B cell (primary cell): ENCODE data around the gene HES4. TPM values are rescaled to one million over a fixed set of nuclear protein-coding genes. Genes with fewer than 3 reads are reported as not detected.

ENCODE experiments used
- ATAC-seq: fragments of 200-7000 bp; cut with Tn5 transposase; one replicate; pipeline ENCODE4 v1.10.0; 2021; ENCODE audit warnings: low read depth, mild to moderate bottlenecking, moderate number of reproducible peaks, moderate library complexity
- CTCF ChIA-PET: fragments of 350-600 bp; sonication (Branson Sonifier 250); formaldehyde crosslinking; loops from one replicate; lab custom pipeline; 2021; ENCODE audit warnings: antibody characterized with exemption, inconsistent platforms; lab: Charles Lee
- POLR2A ChIA-PET: fragments of 350-600 bp; sonication (Branson Sonifier 250); formaldehyde crosslinking; loops from one replicate; lab custom pipeline; 2021; ENCODE audit warnings: antibody characterized with exemption; lab: Charles Lee
- DNase-seq: peaks from one replicate; pipeline ENCODE4 v3.0.0; 2013
- H2AFZ ChIP-seq: 2 replicates; pipeline ENCODE4 v1.6.1; 2012; ENCODE audit warnings: mild to moderate bottlenecking, low read depth, low read length; ENCODE audit not compliant: insufficient read depth, poor library complexity, severe bottlenecking
- H3K27ac ChIP-seq, 2 donors: 1 replicate in 1 of 2; 2 replicates in 1 of 2; pipeline ENCODE4 v1.5.1; 2012 to 2013; ENCODE audit warnings: low read length in 2 of 2, mild to moderate bottlenecking in 2 of 2, moderate library complexity in 1 of 2
- H3K27me3 ChIP-seq, 4 experiments: fragments of 200-600 bp in 1 of 4; sonication (generic) in 1 of 4; replicated peaks in 1 of 4; 1 replicate in 2 of 4; 2 replicates in 2 of 4; pipeline versions ENCODE4 v1.6.1 to v1.7.0; 2013 to 2016; ENCODE audit warnings: low read length in 3 of 4, mild to moderate bottlenecking in 2 of 4, mixed read lengths in 1 of 4, moderate library complexity in 1 of 4; ENCODE audit not compliant: insufficient read depth in 4 of 4, control insufficient read depth in 3 of 4; ENCODE audit errors: control extremely low read depth in 1 of 4
- H3K36me3 ChIP-seq, 2 experiments: replicated peaks in 1 of 2; 1 replicate in 1 of 2; 2 replicates in 1 of 2; pipeline versions ENCODE4 v1.6.1 to v1.7.1; 2013; ENCODE audit warnings: low read length in 1 of 2; ENCODE audit not compliant: insufficient read depth in 2 of 2, control insufficient read depth in 1 of 2; ENCODE audit errors: control extremely low read depth in 1 of 2, extremely low read depth in 1 of 2
- H3K4me1 ChIP-seq, 2 donors: fragments of 200-600 bp in 1 of 2; sonication (generic) in 1 of 2; 1 replicate in 1 of 2; 2 replicates in 1 of 2; pipeline versions ENCODE4 v1.5.1 to v1.6.1; 2013 to 2017; ENCODE audit warnings: low read length in 2 of 2; ENCODE audit not compliant: control insufficient read depth in 2 of 2, insufficient read depth in 2 of 2
- H3K4me2 ChIP-seq: replicated peaks from 2 replicates; pipeline ENCODE3; 2012; ENCODE audit warnings: mild to moderate bottlenecking, low read depth, low read length; ENCODE audit not compliant: poor library complexity, severe bottlenecking
- H3K4me3 ChIP-seq, 5 experiments: fragments of 200-600 bp in 1 of 5; sonication (generic) in 1 of 5; 1 replicate in 3 of 5; 2 replicates in 2 of 5; pipeline versions ENCODE4 v1.5.1 to v1.7.0; 2011 to 2016; ENCODE audit warnings: low read length in 4 of 5, mild to moderate bottlenecking in 4 of 5, low read depth in 2 of 5, control low read depth in 1 of 5, moderate library complexity in 1 of 5; ENCODE audit not compliant: insufficient read depth in 1 of 5; ENCODE audit errors: control extremely low read depth in 1 of 5, extremely low read depth in 1 of 5
- H3K79me2 ChIP-seq: fragments of 200-600 bp; sonication (generic); one replicate; pipeline ENCODE4 v1.6.0; 2016; ENCODE audit warnings: low read length; ENCODE audit not compliant: control insufficient read depth, insufficient read depth
- H3K9ac ChIP-seq: fragments of 200-600 bp; sonication (generic); 2 replicates; pipeline ENCODE4 v1.6.1; 2017; ENCODE audit warnings: mild to moderate bottlenecking, low read length, moderate library complexity
- H3K9me3 ChIP-seq, 3 donors: one replicate each; pipeline versions ENCODE4 v1.6.1 to v1.7.1; 2013; ENCODE audit warnings: low read length in 2 of 3; ENCODE audit not compliant: control insufficient read depth in 2 of 3, insufficient read depth in 1 of 3; ENCODE audit errors: control extremely low read depth in 1 of 3
- H4K20me1 ChIP-seq: 2 replicates; pipeline ENCODE4 v1.6.0; 2012; ENCODE audit warnings: mild to moderate bottlenecking, low read length; ENCODE audit not compliant: insufficient read depth, control insufficient read depth, poor library complexity, severe bottlenecking
- H3K27ac Mint-ChIP-seq: one replicate; pipeline ENCODE4 v1.8.0; 2021; ENCODE audit warnings: mixed read lengths
- H3K27me3 Mint-ChIP-seq: one replicate; pipeline ENCODE4 v1.8.0; 2021; ENCODE audit warnings: mixed read lengths
- H3K4me1 Mint-ChIP-seq: one replicate; pipeline ENCODE4 v1.8.0; 2021; ENCODE audit warnings: mixed read lengths
- H3K4me3 Mint-ChIP-seq: one replicate; pipeline ENCODE4 v1.8.0; 2021; ENCODE audit warnings: mixed read lengths
- H3K9me3 Mint-ChIP-seq: one replicate; pipeline ENCODE4 v1.8.0; 2022; ENCODE audit warnings: mixed read lengths; ENCODE audit not compliant: insufficient read depth
- CTCF ChIP-seq: fragments of 200-600 bp; IDR thresholded peaks from one replicate; pipeline ENCODE4 v1.8.0; 2022; ENCODE audit warnings: antibody characterized with exemption, mild to moderate bottlenecking
- EZH2 ChIP-seq: IDR thresholded peaks from 2 replicates; pipeline ENCODE4 v1.6.1; 2012; ENCODE audit warnings: borderline replicate concordance, low read depth, mild to moderate bottlenecking, moderate library complexity, low read length; ENCODE audit not compliant: insufficient read depth, poor library complexity, severe bottlenecking
- WGBS: methylation state at CpG from one replicate; pipeline ENCODE4 v1.1.5; 2013; ENCODE audit warnings: missing lambda C conversion rate; ENCODE audit not compliant: insufficient coverage; 5-methylcytosine and 5-hydroxymethylcytosine counted together
- intact Hi-C: fragments of 100-400 bp; cut with micrococcal nuclease; formaldehyde crosslinking; loops from one replicate; pipeline ENCODE4 v1.10.0; 2022
- polyA plus RNA-seq: library from polyadenylated mRNA; depleted of rRNA; stranded (reverse); fragments of >200 nt; gene quantifications from 2 replicates; pipeline ENCODE4 v1.2.3, GENCODE V29; 2012
- small RNA-seq: library from RNA; depleted of rRNA; stranded (forward); fragments of <200 nt; gene quantifications from one replicate; pipeline ENCODE3, GENCODE V24; 2012; ENCODE audit warnings: low replicate concordance, low read depth; ENCODE audit not compliant: insufficient read length
- total RNA-seq, 2 donors: library from RNA; stranded (reverse); fragments of 120-200 nt in 1 of 2; gene quantifications; 1 replicate in 1 of 2; 2 replicates in 1 of 2; pipeline versions ENCODE4 v1.2.3 to v1.2.4, GENCODE V29; 2013 to 2022

Gene HES4
- total and polyA plus RNA-seq, 2 donors (not counting 1 experiment from before 2014, with no cell fraction given), result 3.2 to 4.5 TPM

DNA sequence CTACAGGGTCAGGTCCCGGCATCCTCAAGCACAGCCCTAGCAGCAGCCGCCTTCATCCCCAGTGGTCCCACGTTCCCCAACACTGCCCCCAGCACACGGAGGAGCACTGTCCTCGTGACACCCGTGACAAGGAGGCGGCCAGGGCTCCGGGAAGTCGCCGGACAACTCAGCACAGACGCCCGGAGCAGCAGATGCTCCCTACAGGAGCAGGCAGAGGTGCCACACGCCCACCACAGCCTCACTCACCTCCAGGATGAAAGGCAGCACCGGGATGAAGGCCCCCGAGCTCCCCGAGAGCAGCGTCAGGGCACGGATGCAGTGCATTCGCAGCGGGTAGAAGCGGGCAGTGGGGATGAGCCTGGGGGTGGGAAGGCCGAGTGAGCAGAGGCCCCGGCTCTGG is 49.0 kb downstream of the HES4 start:
- 96% methylated on average over 17 of the region's 23 CpGs for WGBS
- Mint-ChIP-seq H3K27me3 (no peaks in the 10 kb centered on the region), H3K4me3 (no peak overlapping the region), H3K4me1 (peaks cover 2% of the 10 kb centered on the region), H3K27ac (no peak overlapping the region), H3K9me3 (no peaks in the 10 kb centered on the region)
- Histone ChIP-seq H3K9me3 (no peaks in the 10 kb centered on the region), H3K27ac (no peak overlapping the region), H2AFZ (no peak overlapping the region), H3K9ac (no peak overlapping the region), H4K20me1 (peaks cover 80% of the 10 kb centered on the region), H3K4me3 (no peak overlapping the region), H3K4me2 (no peak overlapping the region), H3K27me3 (no peaks in the 10 kb centered on the region), H3K4me1 (peaks cover 0 to 6% of the 10 kb centered on the region in 2 donors), H3K36me3 (peaks cover 0 to 95% of the 10 kb centered on the region in 2 experiments), H3K79me2 (peaks cover 3% of the 10 kb centered on the region)
- no peak for ATAC-seq
- TF ChIP-seq EZH2, result no peak
- no peak for TF ChIP-seq CTCF
- ChIA-PET CTCF (no interaction called here), POLR2A (no interaction called here)
- intact Hi-C loops, result no loop called here
- no peak for DNase-seq

DNA sequence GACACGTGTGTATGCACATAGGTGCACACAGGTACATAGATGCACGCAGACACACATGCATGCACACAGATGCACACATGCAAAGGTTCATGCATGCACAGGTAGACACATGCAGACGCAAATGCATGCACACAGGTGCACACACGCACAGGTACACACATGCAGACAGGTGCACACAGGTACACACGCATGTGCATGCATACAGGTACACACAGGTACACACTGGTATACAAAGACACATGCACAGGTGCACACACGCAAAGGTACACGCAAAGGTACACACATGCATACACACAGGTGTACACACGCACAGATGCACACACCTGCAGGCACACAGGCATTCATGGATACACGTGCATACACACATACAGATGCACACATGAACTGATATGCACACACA is 49.6 kb downstream of the HES4 start:
- no peaks in the 10 kb centered on the region for H3K9me3 Mint-ChIP-seq

More for the DNA sequence above, 49.6 kb downstream of the HES4 start:
- Histone ChIP-seq H3K27me3 (no peaks in the 10 kb centered on the region), H3K4me3 (no peak overlapping the region), H4K20me1 (peaks cover 73% of the 10 kb centered on the region), H3K36me3 (peaks cover 0 to 92% of the 10 kb centered on the region in 2 experiments), H3K79me2 (no peaks in the 10 kb centered on the region), H2AFZ (no peak overlapping the region), H3K9me3 (no peaks in the 10 kb centered on the region), H3K27ac (no peak overlapping the region), H3K4me1 (peaks cover 0 to under 1% of the 10 kb centered on the region in 2 donors), H3K4me2 (no peak overlapping the region), H3K9ac (no peak overlapping the region)
- WGBS, result 98% methylated on average over 9 of the region's 9 CpGs
- intact Hi-C loops, result no loop called here
- H3K4me3 Mint-ChIP-seq, result no peak overlapping the region
- ATAC-seq (no peak), DNase-seq (no peak)
- no peaks in the 10 kb centered on the region for H3K4me1 Mint-ChIP-seq
- no peak for TF ChIP-seq CTCF
- TF ChIP-seq EZH2, result no peak
- H3K27me3 Mint-ChIP-seq, result no peaks in the 10 kb centered on the region
- POLR2A ChIA-PET, result no interaction called here
- CTCF ChIA-PET, result no interaction called here
- H3K27ac Mint-ChIP-seq, result no peak overlapping the region

Small RNA genes lying within 50 kb of the gene (small RNA-seq; reads per million reads assigned to genes)
- gene AL645608.3, result not detected

Other genes with a start within 250 kb of the HES4 start
- not detected in 2 replicates for gene SAMD11, start 76.2 kb downstream of the HES4 start, total RNA-seq
- not detected in 2 replicates for gene SAMD11, start 76.2 kb downstream of the HES4 start, polyA plus RNA-seq
- 64.1 and 69.2 TPM in 2 replicates for gene NOC2L, start 40.8 kb downstream of the HES4 start, total RNA-seq
- gene NOC2L, start 40.8 kb downstream of the HES4 start, polyA plus RNA-seq, result 48.0 and 63.3 TPM in 2 replicates
- gene KLHL17, start 39.5 kb downstream of the HES4 start, total RNA-seq, result 21.6 and 30.1 TPM in 2 replicates
- gene KLHL17, start 39.5 kb downstream of the HES4 start, polyA plus RNA-seq, result 57.1 and 57.5 TPM in 2 replicates
- gene PLEKHN1, start 33.6 kb downstream of the HES4 start, total RNA-seq, result 0.63 and 1.1 TPM in 2 replicates
- gene PLEKHN1, start 33.6 kb downstream of the HES4 start, polyA plus RNA-seq, result 0.36 and 0.37 TPM in 2 replicates
- gene PERM1, start 18.0 kb downstream of the HES4 start, total RNA-seq, result not detected in 2 replicates
- not detected in 2 replicates for gene PERM1, start 18.0 kb downstream of the HES4 start, polyA plus RNA-seq
- 25.2 and 28.3 TPM in 2 replicates for gene ISG15, start 13.4 kb upstream of the HES4 start, total RNA-seq
- gene ISG15, start 13.4 kb upstream of the HES4 start, polyA plus RNA-seq, result 71.2 and 91.4 TPM in 2 replicates
- 31.3 and 32.3 TPM in 2 replicates for gene AGRN, start 20.0 kb upstream of the HES4 start, total RNA-seq
- 7.0 and 7.3 TPM in 2 replicates for gene AGRN, start 20.0 kb upstream of the HES4 start, polyA plus RNA-seq
- gene RNF223, start 74.2 kb upstream of the HES4 start, total RNA-seq, result not detected in 2 replicates
- not detected in 2 replicates for gene RNF223, start 74.2 kb upstream of the HES4 start, polyA plus RNA-seq
- 23.0 and 25.3 TPM in 2 replicates for gene C1orf159, start 116.0 kb upstream of the HES4 start, total RNA-seq
- gene C1orf159, start 116.0 kb upstream of the HES4 start, polyA plus RNA-seq, result 25.6 and 29.6 TPM in 2 replicates
- gene TTLL10, start 173.8 kb upstream of the HES4 start, total RNA-seq, result 0.37 and 0.61 TPM in 2 replicates
- gene TTLL10, start 173.8 kb upstream of the HES4 start, polyA plus RNA-seq, result 0.37 and 0.45 TPM in 2 replicates
- 33.5 and 38.1 TPM in 2 replicates for gene TNFRSF18, start 206.5 kb upstream of the HES4 start, total RNA-seq
- 10.1 and 25.2 TPM in 2 replicates for gene TNFRSF18, start 206.5 kb upstream of the HES4 start, polyA plus RNA-seq
- 1.8 and 2.3 TPM in 2 replicates for gene TNFRSF4, start 214.1 kb upstream of the HES4 start, total RNA-seq
- 0.63 and 1.9 TPM in 2 replicates for gene TNFRSF4, start 214.1 kb upstream of the HES4 start, polyA plus RNA-seq
- 143 and 151 TPM in 2 replicates for gene SDF4, start 231.9 kb upstream of the HES4 start, total RNA-seq
- 100 and 104 TPM in 2 replicates for gene SDF4, start 231.9 kb upstream of the HES4 start, polyA plus RNA-seq
- gene B3GALT6, start 232.1 kb upstream of the HES4 start, total RNA-seq, result 21.0 TPM in 2 replicates
- gene B3GALT6, start 232.1 kb upstream of the HES4 start, polyA plus RNA-seq, result 4.7 and 5.9 TPM in 2 replicates
- 3.2 and 6.1 TPM in 2 replicates for gene C1QTNF12, start 246.6 kb upstream of the HES4 start, total RNA-seq
- 1.2 and 1.8 TPM in 2 replicates for gene C1QTNF12, start 246.6 kb upstream of the HES4 start, polyA plus RNA-seq